GM18873 (cell line): ENCODE results near the gene PRKAR1A.

Experiments used
- ATAC-seq: cut with Tn5 transposase; IDR thresholded peaks from one replicate; pipeline ENCODE4 v1.9.1; 2021; ENCODE audit warnings: mild to moderate bottlenecking, moderate library complexity, moderate number of reproducible peaks; ENCODE audit not compliant: unreplicated experiment, low FRiP score

PRKAR1A gene

DNA sequence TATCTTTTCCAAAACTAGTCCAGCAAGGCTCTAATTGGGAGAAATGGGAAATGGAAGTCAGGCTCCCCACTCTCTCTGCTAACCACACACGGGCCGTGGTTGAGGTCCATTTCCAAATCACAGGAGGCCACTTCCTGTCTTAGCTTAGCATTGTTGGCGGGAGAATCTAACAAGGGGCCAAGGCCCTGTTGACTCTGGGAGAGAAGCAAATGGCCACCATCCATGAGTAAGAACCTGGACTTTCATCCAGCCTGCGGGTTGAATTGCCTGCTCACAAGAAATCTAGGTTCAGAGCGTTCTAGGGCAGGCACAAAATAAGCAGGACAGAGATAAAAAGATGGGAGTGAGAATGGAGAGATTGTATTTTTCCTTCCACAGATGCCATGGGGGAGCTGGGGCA, 83.3 kb downstream of the PRKAR1A start:
- no peak for ATAC-seq

DNA sequence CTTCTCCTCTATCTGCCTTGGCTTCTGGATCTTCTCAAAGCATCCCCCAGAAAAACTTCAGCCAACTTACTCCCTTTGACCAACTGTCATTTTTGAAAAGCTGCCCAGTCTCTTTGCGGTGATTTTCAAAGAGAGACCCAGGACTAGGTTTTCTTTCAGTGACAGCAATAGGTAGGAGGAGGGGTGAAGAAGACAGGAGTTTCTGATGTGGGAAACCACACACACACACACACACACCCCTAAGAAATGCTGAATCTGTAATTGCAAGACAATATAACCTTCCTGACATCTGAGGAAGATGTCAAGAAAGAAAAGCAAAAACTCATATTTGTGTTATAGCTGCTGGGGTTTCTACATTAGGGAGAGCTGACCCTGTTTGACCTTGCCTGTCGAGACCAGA, 83.8 kb downstream of the PRKAR1A start:
- ATAC-seq = no peak

DNA sequence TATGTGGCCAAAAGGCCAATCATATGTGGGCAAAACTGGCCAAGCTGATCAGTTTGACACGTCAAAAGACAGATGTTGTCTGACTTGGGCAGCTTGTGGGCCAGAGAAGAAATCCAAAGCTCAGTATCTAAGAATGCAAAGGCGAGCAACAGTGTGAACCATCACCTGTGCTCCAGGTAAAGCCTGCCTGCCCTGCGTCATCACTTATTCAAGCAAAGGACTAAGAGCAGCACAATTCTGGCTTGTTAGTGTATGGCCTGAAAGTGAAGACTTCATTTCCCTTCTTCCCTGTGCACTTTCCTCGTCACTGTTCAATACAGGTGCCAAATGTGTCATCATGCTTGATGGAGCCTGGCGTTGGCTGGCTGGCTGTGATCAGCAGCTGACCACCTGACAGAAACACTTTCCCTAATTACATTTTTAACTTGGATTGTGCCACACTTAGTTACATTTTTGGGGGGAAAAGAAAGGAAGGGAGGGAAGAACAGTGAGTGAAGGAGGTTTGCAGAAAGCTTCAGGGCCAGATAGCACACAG, 84.2 kb downstream of the PRKAR1A start:
- ATAC-seq = no peak

DNA sequence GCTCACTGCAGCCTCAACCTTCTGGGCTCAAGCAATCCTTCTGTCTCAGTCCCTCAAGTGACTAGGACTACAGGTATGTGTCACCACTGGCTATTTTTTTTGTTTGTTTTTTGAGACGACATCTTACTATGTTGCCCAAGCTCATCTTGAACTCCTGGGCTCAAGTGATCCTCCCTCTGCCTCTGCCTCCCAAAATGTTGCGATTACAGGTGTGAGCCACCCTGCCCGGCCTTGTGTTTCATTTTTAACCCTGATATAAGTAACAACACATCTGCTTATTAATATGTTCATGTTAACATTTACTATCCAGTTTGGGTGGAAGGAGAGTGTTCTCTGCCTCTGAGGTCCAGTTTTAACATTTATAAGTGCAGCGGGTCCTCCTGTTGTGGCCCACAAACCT, 85.8 kb downstream of the PRKAR1A start:
- no peak for ATAC-seq

- no peak for ATAC-seq
Measured at GRCh38 chr17:68598545-68598961, 86.3 kb downstream of the PRKAR1A start.

DNA sequence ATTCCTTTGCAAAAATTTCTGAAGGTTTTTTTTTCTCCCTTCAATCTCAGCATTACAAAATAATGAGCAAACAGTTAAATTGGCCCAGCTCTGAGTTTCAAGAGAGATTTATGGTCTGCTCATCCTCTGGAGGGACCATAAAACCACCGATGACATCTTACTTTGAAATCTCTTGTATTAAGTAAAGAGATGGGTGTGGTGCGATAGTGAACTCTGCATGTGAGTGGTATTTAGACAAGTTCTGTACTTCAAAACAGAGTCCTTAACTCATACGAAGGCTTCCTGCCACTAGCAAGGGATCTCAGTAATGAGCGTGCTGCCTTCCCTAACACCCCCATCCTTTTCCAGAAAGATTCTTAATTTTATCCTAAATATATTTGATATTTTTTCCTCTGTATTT, 86.9 kb downstream of the PRKAR1A start:
- ATAC-seq = no peak

DNA sequence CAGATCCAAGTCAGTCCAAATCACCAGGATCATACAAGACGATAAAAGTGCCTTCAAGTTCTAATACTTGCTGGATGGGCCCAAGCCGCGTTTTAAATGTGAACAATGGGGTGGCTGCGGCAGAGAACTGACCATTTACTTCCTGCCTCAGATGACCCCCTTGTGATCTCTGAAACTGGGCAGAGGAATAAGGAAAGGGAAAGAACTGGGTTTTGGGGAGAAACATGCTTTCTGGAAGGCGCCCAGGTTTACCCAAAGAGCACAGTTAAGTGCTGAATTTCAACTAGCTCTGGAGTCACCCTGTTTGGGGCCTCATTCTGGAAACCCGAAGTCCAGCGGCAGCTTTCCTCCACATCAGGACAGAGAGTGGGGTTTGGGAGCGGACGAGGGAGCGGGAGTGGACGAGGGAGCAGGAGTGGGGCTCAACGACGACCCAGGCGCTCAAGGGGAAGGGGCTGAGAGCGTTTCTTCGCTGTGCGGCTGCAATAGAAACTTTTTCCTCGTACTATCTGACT, 87.4 kb downstream of the PRKAR1A start:
- no peak for ATAC-seq

DNA sequence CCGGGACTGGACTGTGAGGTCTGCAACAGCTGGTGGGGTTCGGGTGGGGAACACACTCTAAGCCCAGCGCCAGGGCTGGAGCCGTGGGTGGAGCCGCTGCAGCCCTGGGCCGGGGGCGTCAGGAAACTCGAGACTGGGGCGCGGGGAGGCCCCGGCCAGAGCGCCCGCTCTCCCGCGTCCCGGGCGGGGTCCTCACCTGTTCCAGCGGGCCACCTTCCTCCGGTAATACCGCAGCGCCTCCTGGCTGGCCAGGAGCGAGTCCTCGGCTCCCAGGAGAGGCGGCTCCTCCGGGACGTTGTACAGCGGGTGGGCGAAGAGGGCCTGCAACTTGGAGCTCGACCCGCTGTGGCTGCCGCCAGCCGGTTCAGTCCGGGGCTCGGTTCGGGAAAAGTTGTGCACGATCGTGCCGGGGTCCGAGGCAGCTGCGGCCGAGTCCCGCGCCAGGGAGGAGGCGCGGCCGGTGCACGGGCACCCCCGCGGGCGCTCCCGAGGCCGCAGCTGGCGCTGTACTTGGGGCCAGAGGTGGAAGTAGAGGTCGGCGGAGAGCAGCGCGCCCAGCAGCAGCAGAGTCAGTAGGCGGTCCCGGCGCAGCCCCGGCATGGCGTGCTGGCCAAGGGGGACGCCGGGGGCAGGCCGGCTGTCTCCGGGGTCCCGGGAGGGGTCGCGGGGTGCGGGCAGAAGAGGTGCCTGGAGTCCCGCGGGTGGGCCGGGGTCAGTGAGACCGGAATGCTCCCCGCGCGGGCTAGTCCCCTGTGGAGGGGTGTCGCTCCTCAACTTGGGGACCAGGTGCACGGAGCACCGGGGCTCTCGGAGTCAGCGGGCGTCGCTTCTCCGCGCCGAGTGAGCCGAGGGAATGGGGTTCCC, 88.1 kb downstream of the PRKAR1A start:
- ATAC-seq = no peak
